Stimulated activated CD4-positive, alpha-beta T cell treated with anti-CD3 and anti-CD28 coated beads, Interleukin-12 subunit alpha, Interleukin-12 subunit beta, amount 100 ng/mL, for 4 hours (primary cell): ENCODE data around the gene HSPBP1.
"Not testable (repeated sequence)": the region's sequence is repeated elsewhere in the genome, so short reads cannot be mapped to it uniquely, and the experiment has no call there.

Source experiments
- DNase-seq: peaks from one replicate; pipeline ENCODE4 v3.0.0-alpha.2; 2020

HSPBP1 gene

GRCh38 chr19:55230780-55231179 lies 49.1 kb downstream of the HSPBP1 start:
- DNase-seq, result no peak

- no peak for DNase-seq
These were observed 49.6 kb downstream of the HSPBP1 start for GRCh38 chr19:55230329-55230728.

- DNase-seq, result no peak
These were observed 50.1 kb downstream of the HSPBP1 start for GRCh38 chr19:55229789-55230182.

GRCh38 chr19:55229145-55229788 lies 50.6 kb downstream of the HSPBP1 start:
- no peak for DNase-seq

- DNase-seq, result no peak
These were observed 51.4 kb downstream of the HSPBP1 start, which contains the start of gene TMEM86B for GRCh38 chr19:55228403-55229031. TMEM86B (minus strand) TSS chr19:55228763; CDS start chr19:55228741, 22 bp downstream.

- DNase-seq, result no peak
These were observed 51.9 kb downstream of the HSPBP1 start for GRCh38 chr19:55228015-55228391.

GRCh38 chr19:55227241-55228014 lies 52.5 kb downstream of the HSPBP1 start:
- no peak for DNase-seq

GRCh38 chr19:55226788-55227187 lies 53.1 kb downstream of the HSPBP1 start:
- no peak for DNase-seq

- DNase-seq, result no peak
These were observed 53.6 kb downstream of the HSPBP1 start for GRCh38 chr19:55226273-55226672.

GRCh38 chr19:55225415-55225958 lies 54.4 kb downstream of the HSPBP1 start:
- no peak for DNase-seq

- not testable (repeated sequence) for DNase-seq
These were observed 55.1 kb downstream of the HSPBP1 start for GRCh38 chr19:55224679-55225414.

- DNase-seq, result no peak
These were observed 55.8 kb downstream of the HSPBP1 start for GRCh38 chr19:55224038-55224665.

- no peak for DNase-seq
These were observed 56.4 kb downstream of the HSPBP1 start for GRCh38 chr19:55223291-55224037.

GRCh38 chr19:55220525-55220924 lies 59.4 kb downstream of the HSPBP1 start:
- no peak for DNase-seq

GRCh38 chr19:55216461-55217198 lies 63.3 kb downstream of the HSPBP1 start:
- DNase-seq, result peak; percentile 50

GRCh38 chr19:55213547-55213946 lies 66.4 kb downstream of the HSPBP1 start:
- DNase-seq, result no peak

- DNase-seq, result peak; percentile 34
These were observed 67.5 kb downstream of the HSPBP1 start for GRCh38 chr19:55212447-55212846.
